T-helper 1 cell (primary cell): ENCODE measurements around the gene UPK1B.

Experiments used
- DNase-seq, 5 donors: peaks; one replicate each; pipeline ENCODE4 v3.0.0-alpha.2; 2012 to 2020

The UPK1B gene

GRCh38 chr3:119177321-119177720, 3.9 kb downstream of the UPK1B start:
- no peak for DNase-seq

GRCh38 chr3:119181765-119182164, 8.4 kb downstream of the UPK1B start:
- DNase-seq: no peak

GRCh38 chr3:119184111-119184510, 10.7 kb downstream of the UPK1B start:
- no peak for DNase-seq

GRCh38 chr3:119184796-119185570, 11.6 kb downstream of the UPK1B start:
- no peak for DNase-seq

GRCh38 chr3:119187266-119187665, 13.9 kb downstream of the UPK1B start:
- no peak for DNase-seq

- no peak for DNase-seq
Observed at GRCh38 chr3:119191800-119192199, 18.4 kb downstream of the UPK1B start.

GRCh38 chr3:119194237-119195150, 21.1 kb downstream of the UPK1B start:
- no peak for DNase-seq

- no peak for DNase-seq
Observed at GRCh38 chr3:119195151-119195476, 21.7 kb downstream of the UPK1B start.

GRCh38 chr3:119195911-119196310, 22.5 kb downstream of the UPK1B start:
- DNase-seq: no peak

GRCh38 chr3:119205209-119205608, 31.8 kb downstream of the UPK1B start:
- DNase-seq: no peak

GRCh38 chr3:119205685-119206084, 32.3 kb downstream of the UPK1B start:
- DNase-seq: no peak

GRCh38 chr3:119206611-119207511, 33.5 kb downstream of the UPK1B start:
- no peak for DNase-seq

GRCh38 chr3:119207512-119207875, 34.1 kb downstream of the UPK1B start:
- no peak for DNase-seq

- no peak for DNase-seq
Observed at GRCh38 chr3:119211193-119211592, 37.8 kb downstream of the UPK1B start.

GRCh38 chr3:119211803-119212202, 38.4 kb downstream of the UPK1B start:
- no peak for DNase-seq

- DNase-seq: peak in 1 of 5 donors; percentile 73
Observed at GRCh38 chr3:119219069-119219468, 45.7 kb downstream of the UPK1B start.

GRCh38 chr3:119220198-119220597, 46.8 kb downstream of the UPK1B start:
- DNase-seq: no peak

GRCh38 chr3:119220970-119221667, 47.7 kb downstream of the UPK1B start:
- DNase-seq: no peak

- DNase-seq: no peak
Observed at GRCh38 chr3:119221779-119222320, 48.5 kb downstream of the UPK1B start.

GRCh38 chr3:119222391-119222790, 49.0 kb downstream of the UPK1B start:
- no peak for DNase-seq

- DNase-seq: no peak
Observed at GRCh38 chr3:119223511-119223910, 50.1 kb downstream of the UPK1B start.

GRCh38 chr3:119225121-119225520, 51.7 kb downstream of the UPK1B start:
- DNase-seq: no peak
